GM21528 (cell line): Measurements from ENCODE around the gene KDM4C.
"Not testable (repeated sequence)": the region's sequence is repeated elsewhere in the genome, so short reads cannot be mapped to it uniquely, and the experiment has no call there.

Source experiments
- ATAC-seq: cut with Tn5 transposase; IDR thresholded peaks from one replicate; pipeline ENCODE4 v1.9.1; 2021; ENCODE audit warnings: mild to moderate bottlenecking, moderate library complexity; ENCODE audit not compliant: unreplicated experiment, low FRiP score

Gene KDM4C

GRCh38 chr9:6925836-6926235, 168.1 kb downstream of the KDM4C start:
- no peak for ATAC-seq

GRCh38 chr9:6926436-6926835, 168.7 kb downstream of the KDM4C start:
- ATAC-seq = no peak

- no peak for ATAC-seq
These were observed 170.1 kb downstream of the KDM4C start for GRCh38 chr9:6927838-6928237.

- ATAC-seq = no peak
These were observed 171.1 kb downstream of the KDM4C start for GRCh38 chr9:6928863-6929262.

- ATAC-seq = no peak
These were observed 171.9 kb downstream of the KDM4C start for GRCh38 chr9:6929441-6930215.

GRCh38 chr9:6930827-6931226, 173.1 kb downstream of the KDM4C start:
- ATAC-seq = no peak

GRCh38 chr9:6931913-6932312, 174.1 kb downstream of the KDM4C start:
- no peak for ATAC-seq

- ATAC-seq = no peak
These were observed 178.3 kb downstream of the KDM4C start for GRCh38 chr9:6936103-6936502.

GRCh38 chr9:6937209-6937608, 179.4 kb downstream of the KDM4C start:
- ATAC-seq = no peak

- no peak for ATAC-seq
These were observed 180.7 kb downstream of the KDM4C start for GRCh38 chr9:6938447-6938846.

- no peak for ATAC-seq
These were observed 181.1 kb downstream of the KDM4C start for GRCh38 chr9:6938873-6939272.

- no peak for ATAC-seq
These were observed 183.7 kb downstream of the KDM4C start for GRCh38 chr9:6941501-6941900.

GRCh38 chr9:6942406-6942805, 184.6 kb downstream of the KDM4C start:
- no peak for ATAC-seq

GRCh38 chr9:6943293-6943692, 185.5 kb downstream of the KDM4C start:
- ATAC-seq = no peak

- no peak for ATAC-seq
These were observed 186.3 kb downstream of the KDM4C start for GRCh38 chr9:6944093-6944551.

GRCh38 chr9:6944896-6945295, 187.1 kb downstream of the KDM4C start:
- no peak for ATAC-seq

GRCh38 chr9:6945816-6946215, 188.0 kb downstream of the KDM4C start:
- no peak for ATAC-seq

- ATAC-seq = no peak
These were observed 188.9 kb downstream of the KDM4C start for GRCh38 chr9:6946583-6947166.

GRCh38 chr9:6948921-6949320, 191.1 kb downstream of the KDM4C start:
- ATAC-seq = not testable (repeated sequence)

- no peak for ATAC-seq
These were observed 197.6 kb downstream of the KDM4C start for GRCh38 chr9:6955251-6955921.

- no peak for ATAC-seq
These were observed 199.1 kb downstream of the KDM4C start for GRCh38 chr9:6956879-6957278.
